ENCODE measurements around the gene SCAF11.

DNA sequence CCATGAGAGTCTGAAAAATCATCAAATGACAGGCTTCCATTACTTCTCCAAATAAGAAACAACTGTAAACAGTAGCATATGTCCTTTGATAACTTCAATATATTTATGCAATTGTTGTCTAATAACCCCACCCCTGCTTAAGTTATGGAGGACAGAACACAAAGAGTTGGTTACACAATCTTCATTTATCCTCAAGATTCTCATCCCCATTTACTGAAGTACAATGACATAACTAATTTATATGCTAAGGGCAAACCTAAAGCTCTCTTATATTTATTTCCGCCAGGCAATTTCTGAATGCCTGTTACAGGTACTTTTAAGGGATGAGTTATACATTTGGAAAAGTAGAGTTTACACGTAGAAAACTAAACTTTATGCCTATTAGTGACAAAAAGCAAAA is 12.3 kb downstream of the SCAF11 start:
- no peak for TF ChIP-seq POLR2A (IDR thresholded peaks at IDR 0.05)
- TF ChIP-seq, protein P1, sequence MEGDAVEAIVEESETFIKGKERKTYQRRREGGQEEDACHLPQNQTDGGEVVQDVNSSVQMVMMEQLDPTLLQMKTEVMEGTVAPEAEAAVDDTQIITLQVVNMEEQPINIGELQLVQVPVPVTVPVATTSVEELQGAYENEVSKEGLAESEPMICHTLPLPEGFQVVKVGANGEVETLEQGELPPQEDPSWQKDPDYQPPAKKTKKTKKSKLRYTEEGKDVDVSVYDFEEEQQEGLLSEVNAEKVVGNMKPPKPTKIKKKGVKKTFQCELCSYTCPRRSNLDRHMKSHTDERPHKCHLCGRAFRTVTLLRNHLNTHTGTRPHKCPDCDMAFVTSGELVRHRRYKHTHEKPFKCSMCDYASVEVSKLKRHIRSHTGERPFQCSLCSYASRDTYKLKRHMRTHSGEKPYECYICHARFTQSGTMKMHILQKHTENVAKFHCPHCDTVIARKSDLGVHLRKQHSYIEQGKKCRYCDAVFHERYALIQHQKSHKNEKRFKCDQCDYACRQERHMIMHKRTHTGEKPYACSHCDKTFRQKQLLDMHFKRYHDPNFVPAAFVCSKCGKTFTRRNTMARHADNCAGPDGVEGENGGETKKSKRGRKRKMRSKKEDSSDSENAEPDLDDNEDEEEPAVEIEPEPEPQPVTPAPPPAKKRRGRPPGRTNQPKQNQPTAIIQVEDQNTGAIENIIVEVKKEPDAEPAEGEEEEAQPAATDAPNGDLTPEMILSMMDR (IDR thresholded peaks at IDR 0.05) = no peak
